Neural progenitor cell (in vitro differentiated cells): Measurements from ENCODE around the gene TAF4.
"Not testable (repeated sequence)": the region's sequence is repeated elsewhere in the genome, so short reads cannot be mapped to it uniquely, and the experiment has no call there.

Source experiments
- CTCF ChIP-seq: fragments of 200-600 bp; sonication (generic); IDR thresholded peaks from 2 replicates; pipeline ENCODE4 v1.5.1; 2017; ENCODE audit warnings: antibody characterized with exemption, mild to moderate bottlenecking
- EZH2 ChIP-seq: fragments of 200-600 bp; sonication (generic); IDR thresholded peaks from 2 replicates; pipeline ENCODE4 v1.6.1; 2017; ENCODE audit warnings: antibody characterized with exemption, mild to moderate bottlenecking, moderate library complexity
- EZH2phosphoT487 ChIP-seq: fragments of 200-600 bp; sonication (generic); IDR thresholded peaks from 2 replicates; pipeline ENCODE4 v1.6.1; 2017; ENCODE audit warnings: antibody characterized with exemption

- not testable (repeated sequence) for TF ChIP-seq CTCF, EZH2phosphoT487, EZH2
Observed at GRCh38 chr20:62084224-62084623, 18.5 kb upstream of the TAF4 start.
